Measurements from ENCODE around the gene COBL. TPM values are rescaled to one million over a fixed set of nuclear protein-coding genes. Genes with fewer than 3 reads are reported as not detected.

The COBL gene
- total RNA-seq, 1 experiment from 2014 or later, result 52.3 TPM

DNA sequence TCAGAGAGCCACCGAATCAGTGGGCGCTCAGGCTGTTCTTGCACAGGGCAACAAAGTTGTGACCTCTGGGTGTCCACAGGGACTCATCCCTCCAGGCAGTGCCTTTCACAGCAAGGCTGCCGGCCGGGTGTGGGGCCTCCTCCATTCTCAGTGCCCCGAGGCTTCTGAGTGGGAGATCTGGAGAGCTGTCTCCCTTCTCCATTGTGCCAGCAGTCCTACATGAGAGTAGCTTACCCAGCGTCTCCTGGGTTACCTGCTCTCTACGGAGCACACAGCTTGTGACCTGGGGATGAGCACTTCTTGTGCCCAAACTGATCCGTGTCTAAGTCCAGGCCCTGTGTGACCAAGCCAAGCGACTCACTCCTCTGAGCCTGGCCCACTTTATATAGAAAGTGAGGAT, 293.1 kb downstream of the COBL start:
- H2BK120ac ChIP-seq (ENCODE audit: low read depth, low read length, poor library complexity, severe bottlenecking), result no peak overlapping the region
- H3K18ac ChIP-seq (ENCODE audit: insufficient read length, low read depth, low read length), result no peak overlapping the region
- no peaks in the 10 kb centered on the region for H3K9me3 ChIP-seq (ENCODE audit: control insufficient read depth, low read depth, low read length)
- no peak overlapping the region for H3K23ac ChIP-seq (ENCODE audit: insufficient read length, low read depth, low read length)
- H2AFZ ChIP-seq (ENCODE audit: low read length), result no peak overlapping the region
- no peak overlapping the region for H3K27ac Mint-ChIP-seq
- no peak overlapping the region for H4K5ac ChIP-seq (ENCODE audit: insufficient read length, low read depth, low read length)
- H3K9me3 Mint-ChIP-seq, result no peaks in the 10 kb centered on the region
- H3K27ac ChIP-seq (ENCODE audit: insufficient read length, low read depth, low read length), result no peak overlapping the region
- peaks cover 0 to 3% of the 10 kb centered on the region in 2 experiments; a peak in 1 of 4 replicates for H3K4me1 Mint-ChIP-seq
- H3K79me2 ChIP-seq (ENCODE audit: insufficient read depth, low read length), result no peaks in the 10 kb centered on the region
- DNase-seq, result no peak
- no peak overlapping the region for H3K4me3 Mint-ChIP-seq
- no peak overlapping the region for H2BK12ac ChIP-seq (ENCODE audit: insufficient read length, low read depth, low read length)
- H3K56ac ChIP-seq (ENCODE audit: insufficient read length, low read depth, low read length), result no peak overlapping the region
- H3K4me2 ChIP-seq (ENCODE audit: insufficient read depth, insufficient read length, low read length), result no peak overlapping the region
- no peak overlapping the region for H2BK5ac ChIP-seq (ENCODE audit: insufficient read length, low read length)
- H3K4ac ChIP-seq (ENCODE audit: low read depth, low read length), result no peak overlapping the region
- no peak overlapping the region for H3K9ac ChIP-seq (ENCODE audit: extremely low read depth, insufficient read length, low read length)
- no peaks in the 10 kb centered on the region for H3K79me1 ChIP-seq (ENCODE audit: insufficient read depth, low read depth, low read length, poor library complexity, severe bottlenecking)
- no peak overlapping the region for H2BK15ac ChIP-seq (ENCODE audit: low read depth, low read length)
- no peak overlapping the region for H4K91ac ChIP-seq (ENCODE audit: insufficient read length, low read depth, low read length)
- H3K36me3 Mint-ChIP-seq (ENCODE audit: insufficient read depth in 1 of 3, low read depth in 3 of 3), result peaks cover 2 to 45% (median 43%) of the 10 kb centered on the region in 3 experiments
- H3K27me3 Mint-ChIP-seq (ENCODE audit: low read depth), result no peaks in the 10 kb centered on the region
- no peaks in the 10 kb centered on the region for H3K27me3 ChIP-seq (ENCODE audit: insufficient read depth, low read length)
- TF ChIP-seq, protein P1, sequence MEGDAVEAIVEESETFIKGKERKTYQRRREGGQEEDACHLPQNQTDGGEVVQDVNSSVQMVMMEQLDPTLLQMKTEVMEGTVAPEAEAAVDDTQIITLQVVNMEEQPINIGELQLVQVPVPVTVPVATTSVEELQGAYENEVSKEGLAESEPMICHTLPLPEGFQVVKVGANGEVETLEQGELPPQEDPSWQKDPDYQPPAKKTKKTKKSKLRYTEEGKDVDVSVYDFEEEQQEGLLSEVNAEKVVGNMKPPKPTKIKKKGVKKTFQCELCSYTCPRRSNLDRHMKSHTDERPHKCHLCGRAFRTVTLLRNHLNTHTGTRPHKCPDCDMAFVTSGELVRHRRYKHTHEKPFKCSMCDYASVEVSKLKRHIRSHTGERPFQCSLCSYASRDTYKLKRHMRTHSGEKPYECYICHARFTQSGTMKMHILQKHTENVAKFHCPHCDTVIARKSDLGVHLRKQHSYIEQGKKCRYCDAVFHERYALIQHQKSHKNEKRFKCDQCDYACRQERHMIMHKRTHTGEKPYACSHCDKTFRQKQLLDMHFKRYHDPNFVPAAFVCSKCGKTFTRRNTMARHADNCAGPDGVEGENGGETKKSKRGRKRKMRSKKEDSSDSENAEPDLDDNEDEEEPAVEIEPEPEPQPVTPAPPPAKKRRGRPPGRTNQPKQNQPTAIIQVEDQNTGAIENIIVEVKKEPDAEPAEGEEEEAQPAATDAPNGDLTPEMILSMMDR (conservative IDR thresholded peaks at IDR 0.05), result no peak
- WGBS (ENCODE audit: extremely low coverage, insufficient read length, low lambda C conversion rate), result no CpG with 5 or more reads among the region's 9 CpGs
- no peak overlapping the region for H3T11ph ChIP-seq (ENCODE audit: low read length)
- no peaks in the 10 kb centered on the region; the same call in 1 of the 2 replicates for H3K4me1 ChIP-seq (ENCODE audit: insufficient read depth, low read length)
- no peaks in the 10 kb centered on the region for H3K23me2 ChIP-seq (ENCODE audit: insufficient read length, low read depth, low read length, poor library complexity, severe bottlenecking)
- H4K20me1 ChIP-seq (ENCODE audit: control insufficient read depth, insufficient read depth, insufficient read length), result no peaks in the 10 kb centered on the region
- no peak overlapping the region for H3K14ac ChIP-seq (ENCODE audit: insufficient read depth, low read length)
- H4K8ac ChIP-seq (replicated peaks; ENCODE audit: insufficient read length, low read depth, low read length), result no peak overlapping the region
- H2AK5ac ChIP-seq (ENCODE audit: insufficient read length, low read length), result no peak overlapping the region
- H2BK20ac ChIP-seq (ENCODE audit: low read depth, low read length, poor library complexity, severe bottlenecking), result no peak overlapping the region

Measured in H9 (cell line).